Measurements from ENCODE around the gene PRAC1. TPM values are rescaled to one million over a fixed set of nuclear protein-coding genes. Genes with fewer than 3 reads are reported as not detected.

PRAC1 gene
- total RNA-seq, 3 donors from 2014 or later = 32.2 to 180 (median 137) TPM

GRCh38 chr17:48672340-48672739 is 50.0 kb downstream of the PRAC1 start:
- Histone ChIP-seq H3K4me1 (ENCODE audit: low read depth) (peaks cover 18% of the 10 kb centered on the region), H3K36me3 (ENCODE audit: low read depth) (no peaks in the 10 kb centered on the region), H3K9me3 (no peaks in the 10 kb centered on the region), H3K4me3 (no peak overlapping the region)
- TF ChIP-seq CTCF (IDR thresholded peaks at IDR 0.05) = no peak
- DNase-seq (no peak), ATAC-seq (no peak)
- intact Hi-C loops (cut with DNase I, micrococcal nuclease) = loop anchor here (5.0 to 10.0 kb wide), 2 partner anchors 200 to 202 kb away; no protein-coding TSS in a partner anchor

Small RNAs within 50 kb of the gene (microRNA-seq; reads per million reads assigned to microRNA genes)
- gene MIR3185 = not detected

Other genes starting within 250 kb of the PRAC1 start
- gene HOXB1, start 191.5 kb downstream of the PRAC1 start, total RNA-seq = not detected
- gene HOXB2, start 177.4 kb downstream of the PRAC1 start, total RNA-seq = 10 to 100 TPM in 1 of 3 donors, 1 to 10 TPM in 1, under 1 TPM in 1; 0.93 to 32.4 (median 3.3) TPM
- gene HOXB4, start 144.2 kb downstream of the PRAC1 start, total RNA-seq = 10 to 100 TPM in 1 of 3 donors, 1 to 10 TPM in 2; 4.5 to 14.6 (median 5.3) TPM
- gene HOXB3, start 132.3 kb downstream of the PRAC1 start, total RNA-seq = 10 to 100 TPM; 42.4 to 64.8 (median 43.4) TPM
- 10 to 100 TPM; 16.2 to 29.3 (median 19.9) TPM for gene HOXB5, start 128.7 kb downstream of the PRAC1 start, total RNA-seq
- gene HOXB6, start 117.5 kb downstream of the PRAC1 start, total RNA-seq = 10 to 100 TPM; 41.3 to 68.8 (median 50.9) TPM
- 10 to 100 TPM; 10.9 to 29.1 (median 22.4) TPM for gene HOXB7, start 111.5 kb downstream of the PRAC1 start, total RNA-seq
- 1 to 10 TPM; 4.2 to 7.5 (median 5.6) TPM for gene HOXB8, start 107.2 kb downstream of the PRAC1 start, total RNA-seq
- gene HOXB9, start 96.2 kb downstream of the PRAC1 start, total RNA-seq = 10 to 100 TPM; 40.1 to 78.4 (median 41.5) TPM
- gene PRAC2, start 667 bp upstream of the PRAC1 start, total RNA-seq = 10 to 100 TPM in 2 of 3 donors, 1 to 10 TPM in 1; 6.6 to 24.0 (median 12.4) TPM
- 10 to 100 TPM; 12.2 to 65.4 (median 48.2) TPM for gene HOXB13, start 6.2 kb upstream of the PRAC1 start, total RNA-seq
- gene TTLL6, start 94.7 kb upstream of the PRAC1 start, total RNA-seq = 10 to 100 TPM; 10.7 to 25.1 (median 12.2) TPM
- 100 to 1,000 TPM; 181 to 296 (median 224) TPM for gene CALCOCO2, start 108.5 kb upstream of the PRAC1 start, total RNA-seq
- gene ATP5MC1, start 170.3 kb upstream of the PRAC1 start, total RNA-seq = 100 to 1,000 TPM; 115 to 223 (median 198) TPM
- 10 to 100 TPM; 67.6 to 70.5 (median 68.1) TPM for gene UBE2Z, start 185.9 kb upstream of the PRAC1 start, total RNA-seq
- gene SNF8, start 222.3 kb upstream of the PRAC1 start, total RNA-seq = 100 to 1,000 TPM in 2 of 3 donors, 10 to 100 TPM in 1; 90.3 to 112 (median 101) TPM
- gene GIP, start 246.1 kb upstream of the PRAC1 start, total RNA-seq = not detected

All from mucosa of descending colon (tissue), 3 donors.